ENCODE data around the gene DSTYK.

- TF ChIP-seq POLR2A (IDR thresholded peaks at IDR 0.05; ENCODE audit: low read length) (no peak), GATA1 (IDR thresholded peaks at IDR 0.05; ENCODE audit: low read depth, low read length) (no peak)
Measured at GRCh38 chr1:205108464-205108863, 103.0 kb downstream of the DSTYK start.
